Measurements from ENCODE around the gene COLQ. TPM values are rescaled to one million over a fixed set of nuclear protein-coding genes. Genes with fewer than 3 reads are reported as not detected.

Gene COLQ
- total RNA-seq, 4 donors from 2014 or later: 0.81 to 3.1 (median 2.8) TPM

DNA sequence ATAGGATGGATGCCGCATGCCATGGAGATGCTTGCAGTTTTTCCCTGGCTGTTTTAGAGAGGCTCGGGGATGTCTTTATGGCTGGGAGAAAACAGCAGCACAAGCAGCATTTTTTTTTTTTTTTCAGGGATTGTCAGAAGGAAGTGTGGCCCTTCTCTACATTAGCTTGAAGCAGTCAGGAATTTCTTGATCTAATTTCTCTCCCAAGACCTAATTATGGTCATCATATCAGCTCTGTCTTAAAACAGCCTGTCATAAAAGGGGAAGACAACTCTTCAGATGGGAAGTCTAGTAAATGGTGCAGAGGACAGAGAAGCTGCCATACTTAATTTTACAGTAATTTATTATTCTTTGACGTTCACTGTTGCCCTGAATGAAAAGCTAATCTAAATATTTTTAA, 49.6 kb downstream of the COLQ start:
- Histone ChIP-seq H3K4me1 (no peaks in the 10 kb centered on the region), H3K4me3 (replicated peaks in 1 of 3) (no peak overlapping the region), H3K9me3 (no peaks in the 10 kb centered on the region), H3K27ac (no peak overlapping the region), H3K36me3 (no peaks in the 10 kb centered on the region), H3K27me3 (no peaks in the 10 kb centered on the region)
- DNase-seq: no peak
- intact Hi-C loops (cut with DNase I): no loop called here
- TF ChIP-seq, protein P1, sequence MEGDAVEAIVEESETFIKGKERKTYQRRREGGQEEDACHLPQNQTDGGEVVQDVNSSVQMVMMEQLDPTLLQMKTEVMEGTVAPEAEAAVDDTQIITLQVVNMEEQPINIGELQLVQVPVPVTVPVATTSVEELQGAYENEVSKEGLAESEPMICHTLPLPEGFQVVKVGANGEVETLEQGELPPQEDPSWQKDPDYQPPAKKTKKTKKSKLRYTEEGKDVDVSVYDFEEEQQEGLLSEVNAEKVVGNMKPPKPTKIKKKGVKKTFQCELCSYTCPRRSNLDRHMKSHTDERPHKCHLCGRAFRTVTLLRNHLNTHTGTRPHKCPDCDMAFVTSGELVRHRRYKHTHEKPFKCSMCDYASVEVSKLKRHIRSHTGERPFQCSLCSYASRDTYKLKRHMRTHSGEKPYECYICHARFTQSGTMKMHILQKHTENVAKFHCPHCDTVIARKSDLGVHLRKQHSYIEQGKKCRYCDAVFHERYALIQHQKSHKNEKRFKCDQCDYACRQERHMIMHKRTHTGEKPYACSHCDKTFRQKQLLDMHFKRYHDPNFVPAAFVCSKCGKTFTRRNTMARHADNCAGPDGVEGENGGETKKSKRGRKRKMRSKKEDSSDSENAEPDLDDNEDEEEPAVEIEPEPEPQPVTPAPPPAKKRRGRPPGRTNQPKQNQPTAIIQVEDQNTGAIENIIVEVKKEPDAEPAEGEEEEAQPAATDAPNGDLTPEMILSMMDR (IDR thresholded peaks at IDR 0.05): no peak
- no peak for TF ChIP-seq POLR2A (IDR thresholded peaks at IDR 0.05)
- WGBS, 2 donors: 92 to 94% methylated on average over 3 of the region's 3 CpGs

DNA sequence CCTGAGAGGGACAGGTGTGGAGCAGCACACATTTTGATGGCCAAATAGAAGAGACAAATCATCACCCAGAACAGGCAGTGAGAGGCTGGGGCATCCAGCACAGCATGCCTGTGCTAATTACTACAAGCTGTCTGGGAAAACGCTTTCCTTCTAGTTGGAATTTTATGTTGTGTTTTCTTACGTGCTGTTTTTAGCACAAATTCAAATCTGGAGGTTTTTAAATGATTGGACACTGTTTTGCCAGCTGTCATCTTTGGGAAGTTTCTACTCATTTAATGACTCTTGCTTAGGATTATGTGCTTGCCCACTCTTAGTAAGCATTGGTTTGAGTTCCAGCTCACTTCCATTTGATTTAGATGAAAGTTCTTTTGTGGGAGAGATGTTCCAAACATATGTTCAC, 50.7 kb downstream of the COLQ start:
- TF ChIP-seq, protein P1 (IDR thresholded peaks at IDR 0.05): no peak
- TF ChIP-seq POLR2A (IDR thresholded peaks at IDR 0.05): no peak
- Histone ChIP-seq H3K36me3 (no peaks in the 10 kb centered on the region), H3K27me3 (no peaks in the 10 kb centered on the region), H3K9me3 (no peaks in the 10 kb centered on the region), H3K4me1 (no peaks in the 10 kb centered on the region), H3K27ac (no peak overlapping the region), H3K4me3 (replicated peaks in 1 of 3) (no peak overlapping the region)
- intact Hi-C loops (cut with DNase I): no loop called here
- WGBS, 2 donors: 92 to 95% methylated on average over 2 of the region's 2 CpGs
- no peak for DNase-seq

DNA sequence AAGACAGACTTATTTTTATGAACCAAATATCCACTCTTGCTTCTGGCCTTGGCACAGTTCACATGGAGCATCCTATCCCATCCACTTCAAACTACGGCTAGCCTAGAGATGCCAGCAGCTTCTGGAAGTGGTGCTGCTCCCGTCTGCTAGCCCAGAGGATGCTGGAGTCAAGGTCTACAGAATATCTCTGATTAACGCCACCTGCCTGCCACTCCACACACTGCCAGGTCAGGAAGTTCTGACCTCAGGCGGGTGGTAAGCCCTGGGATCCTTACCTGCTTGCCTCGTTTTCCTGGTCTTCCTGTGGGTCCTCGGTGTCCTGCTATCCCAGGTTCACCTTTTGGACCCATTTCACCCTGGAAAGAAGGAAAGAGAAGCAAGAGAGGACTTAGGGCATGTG, 51.2 kb downstream of the COLQ start:
- no peak for DNase-seq
- 83 to 92% methylated on average over 6 of the region's 6 CpGs for WGBS, 2 donors
- no peak for TF ChIP-seq POLR2A (IDR thresholded peaks at IDR 0.05)
- TF ChIP-seq, protein P1 (IDR thresholded peaks at IDR 0.05): no peak

DNA sequence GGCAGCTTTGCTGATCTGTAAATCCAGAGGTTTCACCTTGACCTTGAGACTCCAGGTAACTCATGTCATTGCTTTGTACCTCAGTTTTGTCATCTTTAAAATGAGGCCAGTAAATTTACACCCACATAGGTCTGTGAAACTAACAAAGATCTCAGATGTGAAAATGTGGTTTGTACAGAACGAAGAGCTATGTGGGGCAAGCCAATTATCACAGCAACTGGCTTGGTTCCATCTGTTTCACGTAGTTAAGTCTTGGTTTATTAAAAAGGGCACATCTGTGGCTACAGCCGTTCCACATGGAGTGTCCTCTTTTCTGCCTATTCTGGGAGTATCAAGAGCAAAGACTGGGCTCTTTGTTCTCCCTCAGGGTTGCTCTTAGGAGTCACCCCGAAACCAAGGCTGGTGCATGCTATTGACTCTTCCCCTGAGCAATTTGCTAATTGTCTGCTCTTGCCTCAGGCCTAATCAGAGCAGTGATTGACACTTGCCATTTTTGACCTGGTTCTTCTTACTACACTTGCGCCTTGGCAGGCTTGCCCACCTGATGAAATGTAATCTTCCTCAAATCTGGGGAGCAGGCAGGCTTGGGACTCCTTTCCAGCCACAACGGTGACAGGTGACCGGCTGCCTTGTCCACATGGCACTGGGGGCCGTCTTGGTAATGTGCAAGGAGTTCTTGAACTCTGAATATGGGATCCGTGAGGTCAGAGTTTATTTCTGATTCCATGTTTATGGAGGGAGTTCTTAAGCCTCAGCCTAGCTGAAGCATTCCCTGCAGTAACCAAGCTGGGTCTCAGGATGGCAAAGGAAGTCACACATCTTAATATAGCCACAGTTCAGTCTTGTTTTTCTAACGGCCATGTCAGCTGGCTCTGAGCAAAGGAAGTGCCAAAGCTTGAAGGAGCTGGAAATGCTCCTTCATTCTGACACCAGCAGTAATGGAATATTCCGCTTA, 54.0 kb downstream of the COLQ start:
- TF ChIP-seq, protein P1 (IDR thresholded peaks at IDR 0.05): no peak
- TF ChIP-seq POLR2A (IDR thresholded peaks at IDR 0.05): no peak
- no peak for DNase-seq
- no peaks in the 10 kb centered on the region for H3K4me1 ChIP-seq
- H3K36me3 ChIP-seq: no peaks in the 10 kb centered on the region
- no peak overlapping the region for H3K4me3 ChIP-seq (replicated peaks in 1 of 3)
- no peaks in the 10 kb centered on the region for H3K9me3 ChIP-seq
- intact Hi-C loops (cut with DNase I): no loop called here
- WGBS, 2 donors: 82 to 88% methylated on average over 11 of the region's 11 CpGs
- no peaks in the 10 kb centered on the region for H3K27me3 ChIP-seq
- H3K27ac ChIP-seq: no peak overlapping the region

More for the DNA sequence above, 51.2 kb downstream of the COLQ start:
- Histone ChIP-seq H3K4me3 (replicated peaks in 1 of 3) (no peak overlapping the region), H3K36me3 (no peaks in the 10 kb centered on the region), H3K4me1 (no peaks in the 10 kb centered on the region), H3K9me3 (no peaks in the 10 kb centered on the region), H3K27me3 (no peaks in the 10 kb centered on the region), H3K27ac (no peak overlapping the region)
- intact Hi-C loops (cut with DNase I): no loop called here

- H3K4me1 ChIP-seq: no peaks in the 10 kb centered on the region
- no peak overlapping the region for H3K4me3 ChIP-seq (replicated peaks in 1 of 3)
- no peaks in the 10 kb centered on the region for H3K36me3 ChIP-seq
- no peak for TF ChIP-seq POLR2A (IDR thresholded peaks at IDR 0.05)
- no peaks in the 10 kb centered on the region for H3K27me3 ChIP-seq
- 89 to 97% methylated on average over 6 of the region's 6 CpGs for WGBS, 2 donors
- H3K27ac ChIP-seq: no peak overlapping the region
- DNase-seq: no peak
- no peaks in the 10 kb centered on the region for H3K9me3 ChIP-seq
- intact Hi-C loops (cut with DNase I): no loop called here
These were observed 55.5 kb downstream of the COLQ start for GRCh38 chr3:15465876-15466585.
